ENCODE results near the gene WIF1. TPM values are rescaled to one million over a fixed set of nuclear protein-coding genes. Genes with fewer than 3 reads are reported as not detected.

WIF1 gene
- total and polyA plus RNA-seq, 2 of the 4 experiments (the other 2 are of a cell fraction): not detected

DNA sequence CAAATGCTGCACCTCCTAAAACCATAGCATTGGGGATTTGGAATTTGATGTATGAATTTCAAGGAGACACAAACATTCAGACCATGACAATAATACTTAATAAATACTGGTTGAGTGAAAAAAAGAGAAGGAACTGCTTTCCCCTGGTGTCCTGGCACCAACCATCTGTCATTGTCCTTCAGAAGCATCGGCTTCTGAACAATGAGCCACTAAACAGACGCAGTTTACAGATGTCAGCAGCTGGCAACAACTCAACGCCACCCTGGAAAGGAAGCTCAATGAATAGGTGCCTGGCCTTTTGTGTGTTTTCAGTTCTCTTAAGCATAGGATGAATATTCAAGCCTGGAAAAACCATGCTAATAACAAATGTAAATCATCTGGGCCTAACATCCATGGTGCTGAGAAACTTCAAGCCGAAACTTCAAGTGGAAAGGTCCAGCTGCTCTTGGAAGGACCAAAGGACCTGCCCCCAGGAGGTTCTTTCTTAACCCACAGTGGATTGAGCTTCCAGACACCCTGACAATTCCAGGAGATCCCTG is 101.3 kb downstream of the WIF1 start:
- TF ChIP-seq MXI1 (IDR thresholded peaks at IDR 0.05; ENCODE audit: borderline replicate concordance, low read depth, low read length): no peak
- TF ChIP-seq CTCF (conservative IDR thresholded peaks at IDR 0.05; ENCODE audit: low read depth, low read length): no peak
- TF ChIP-seq BHLHE40 (IDR thresholded peaks at IDR 0.05; ENCODE audit: low read depth, low read length): no peak
- TF ChIP-seq NFE2L2 (IDR thresholded peaks at IDR 0.05; ENCODE audit: low read depth, low read length): no peak
- no peak for TF ChIP-seq CEBPB (IDR thresholded peaks at IDR 0.05; ENCODE audit: low read depth, low read length)
- TF ChIP-seq, protein P1, sequence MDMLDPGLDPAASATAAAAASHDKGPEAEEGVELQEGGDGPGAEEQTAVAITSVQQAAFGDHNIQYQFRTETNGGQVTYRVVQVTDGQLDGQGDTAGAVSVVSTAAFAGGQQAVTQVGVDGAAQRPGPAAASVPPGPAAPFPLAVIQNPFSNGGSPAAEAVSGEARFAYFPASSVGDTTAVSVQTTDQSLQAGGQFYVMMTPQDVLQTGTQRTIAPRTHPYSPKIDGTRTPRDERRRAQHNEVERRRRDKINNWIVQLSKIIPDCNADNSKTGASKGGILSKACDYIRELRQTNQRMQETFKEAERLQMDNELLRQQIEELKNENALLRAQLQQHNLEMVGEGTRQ (IDR thresholded peaks at IDR 0.05; ENCODE audit: low read depth, low read length): no peak
- TF ChIP-seq RAD21 (IDR thresholded peaks at IDR 0.05; ENCODE audit: low read length): no peak
- no peak for TF ChIP-seq SMC3 (IDR thresholded peaks at IDR 0.05; ENCODE audit: low read depth, low read length)
- TF ChIP-seq POLR2A (IDR thresholded peaks at IDR 0.05; ENCODE audit: low read depth, low read length): no peak
- DNase-seq (no peak), ATAC-seq (ENCODE audit: low read depth) (no peak)
- dilution Hi-C loops (cut with HindIII; ENCODE audit: low sequenced_read_pairs, unreplicated experiment): no loop called here
- Histone ChIP-seq H3K14ac (replicated peaks; ENCODE audit: low read depth, low read length) (no peak overlapping the region), H3K79me1 (ENCODE audit: low read depth in 1 of 2, low read length in 2 of 2) (no peaks in the 10 kb centered on the region), H3K9me1 (ENCODE audit: insufficient read depth, low read length) (no peaks in the 10 kb centered on the region), H4K8ac (ENCODE audit: low read depth in 2 of 2, low read length in 2 of 2) (no peak overlapping the region), H3K4me2 (ENCODE audit: low read depth, low read length) (no peak overlapping the region), H2BK15ac (ENCODE audit: low read depth, low read length) (no peak overlapping the region), H4K20me1 (ENCODE audit: insufficient read depth, low read length) (no peaks in the 10 kb centered on the region), H4K5ac (ENCODE audit: low read depth, low read length) (no peak overlapping the region), H4K91ac (ENCODE audit: insufficient read depth, low read depth, low read length) (no peak overlapping the region), H3K27me3 (ENCODE audit: control insufficient read depth, insufficient read depth, low read length) (peaks cover 8% of the 10 kb centered on the region), H3K9me3 (ENCODE audit: control insufficient read depth, insufficient read depth, low read length) (no peaks in the 10 kb centered on the region), H3K36me3 (ENCODE audit: control insufficient read depth, insufficient read depth, low read length) (no peaks in the 10 kb centered on the region), H2BK5ac (ENCODE audit: low read depth, low read length, poor library complexity, severe bottlenecking) (no peak overlapping the region), H3K27ac (ENCODE audit: insufficient read depth, low read length) (no peak overlapping the region), H2AK5ac (ENCODE audit: low read depth, low read length) (no peak overlapping the region), H3K4ac (ENCODE audit: low read depth, low read length) (no peak overlapping the region), H2AFZ (replicated peaks; ENCODE audit: low read length, poor library complexity) (no peak overlapping the region), H3K18ac (ENCODE audit: low read depth, low read length) (no peak overlapping the region), H2AK9ac (replicated peaks; ENCODE audit: low read depth, low read length, poor library complexity) (no peak overlapping the region), H3K4me1 (ENCODE audit: control insufficient read depth, insufficient read depth, low read length) (no peaks in the 10 kb centered on the region), H3K4me3 (ENCODE audit: insufficient read depth, low read depth, low read length) (no peak overlapping the region), H3K9ac (ENCODE audit: low read depth, low read length) (no peak overlapping the region), H3K23ac (ENCODE audit: low read depth, low read length) (no peak overlapping the region), H2BK120ac (ENCODE audit: low read depth, low read length) (no peak overlapping the region), H3K56ac (ENCODE audit: extremely low read depth, insufficient read depth, low read length) (no peak overlapping the region), H2BK20ac (ENCODE audit: low read depth, low read length) (no peak overlapping the region)
- ChIA-PET POLR2A (ENCODE audit: unreplicated experiment) (no interaction called here), CTCF (no interaction called here)
- no TSS peak for BruUV-seq (replicated peaks)
- in situ Hi-C loops (cut with MboI; ENCODE audit: low sequenced_read_pairs): no loop called here
- intact Hi-C loops (cut with micrococcal nuclease): no loop called here
- 60% methylated on average over 1 of the region's 4 CpGs; no CpG with 5 or more reads in 1 of the 2 experiments for WGBS, 2 experiments (ENCODE audit: extremely low coverage in 2 of 2, insufficient read length in 1 of 2)

Data from IMR-90 (cell line).